Hepatocyte (in vitro differentiated cells): ENCODE data around the gene SDR42E1.

Experiments
- CTCF ChIP-seq: fragments of 200-600 bp; sonication (generic); IDR thresholded peaks from 2 replicates; pipeline ENCODE4 v1.5.1; 2016; ENCODE audit warnings: antibody characterized with exemption, mild to moderate bottlenecking; ENCODE audit not compliant: poor library complexity
- EZH2 ChIP-seq: fragments of 200-600 bp; sonication (generic); IDR thresholded peaks from 2 replicates; pipeline ENCODE4 v1.6.1; 2016; ENCODE audit warnings: antibody characterized with exemption, mild to moderate bottlenecking, borderline replicate concordance

GRCh38 chr16:82042846-82043245 lies 31.6 kb upstream of the SDR42E1 start:
- no peak for TF ChIP-seq EZH2
- no peak for TF ChIP-seq CTCF
